Body of pancreas (tissue), 4 donors: Measurements from ENCODE around the gene ANKRD55.

Experiments used
- CTCF ChIP-seq, 7 experiments: fragments of 450-650 bp in 4 of 7; fragments of 200-600 bp in 3 of 7; sonication (generic) in 3 of 7; IDR thresholded peaks; one replicate each; pipeline ENCODE4 v1.5.1; 2016 to 2019; ENCODE audit warnings: antibody characterized with exemption in 7 of 7
- POLR2A ChIP-seq, 3 donors: fragments of 450-650 bp; IDR thresholded peaks; one replicate each; pipeline ENCODE4 v1.6.1; 2016; ENCODE audit warnings: antibody characterized with exemption in 3 of 3, mild to moderate bottlenecking in 2 of 3

- TF ChIP-seq CTCF (IDR thresholded peaks at IDR 0.05): no peak
- TF ChIP-seq POLR2A (IDR thresholded peaks at IDR 0.05): no peak
Measured at GRCh38 chr5:56088967-56089829, 143.9 kb downstream of the ANKRD55 start.
